ENCODE measurements around the gene NSA2.

- TF ChIP-seq CTCF (IDR thresholded peaks at IDR 0.05) (no peak), RCOR1 (IDR thresholded peaks at IDR 0.05; ENCODE audit: low read depth, low read length) (no peak), POLR2A (IDR thresholded peaks at IDR 0.05; ENCODE audit: low read length) (no peak), RFX5 (IDR thresholded peaks at IDR 0.05) (no peak), MAZ (IDR thresholded peaks at IDR 0.05; ENCODE audit: borderline replicate concordance, low read depth, low read length) (no peak), JUNB (IDR thresholded peaks at IDR 0.05) (no peak), HOXB13 (CRISPR knock-in tag; IDR thresholded peaks at IDR 0.05; ENCODE audit: low read depth) (no peak), ZC3H11A (IDR thresholded peaks at IDR 0.05) (no peak), HMGXB4 (CRISPR knock-in tag; IDR thresholded peaks at IDR 0.05; ENCODE audit: borderline replicate concordance) (no peak), MAFK (IDR thresholded peaks at IDR 0.05; ENCODE audit: partially characterized antibody) (peak; percentile 20), REST (IDR thresholded peaks at IDR 0.05) (no peak)
- TF ChIP-seq, protein P1, sequence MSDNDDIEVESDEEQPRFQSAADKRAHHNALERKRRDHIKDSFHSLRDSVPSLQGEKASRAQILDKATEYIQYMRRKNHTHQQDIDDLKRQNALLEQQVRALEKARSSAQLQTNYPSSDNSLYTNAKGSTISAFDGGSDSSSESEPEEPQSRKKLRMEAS (IDR thresholded peaks at IDR 0.05): no peak
- TF ChIP-seq, protein P2, sequence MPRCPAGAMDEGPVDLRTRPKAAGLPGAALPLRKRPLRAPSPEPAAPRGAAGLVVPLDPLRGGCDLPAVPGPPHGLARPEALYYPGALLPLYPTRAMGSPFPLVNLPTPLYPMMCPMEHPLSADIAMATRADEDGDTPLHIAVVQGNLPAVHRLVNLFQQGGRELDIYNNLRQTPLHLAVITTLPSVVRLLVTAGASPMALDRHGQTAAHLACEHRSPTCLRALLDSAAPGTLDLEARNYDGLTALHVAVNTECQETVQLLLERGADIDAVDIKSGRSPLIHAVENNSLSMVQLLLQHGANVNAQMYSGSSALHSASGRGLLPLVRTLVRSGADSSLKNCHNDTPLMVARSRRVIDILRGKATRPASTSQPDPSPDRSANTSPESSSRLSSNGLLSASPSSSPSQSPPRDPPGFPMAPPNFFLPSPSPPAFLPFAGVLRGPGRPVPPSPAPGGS (IDR thresholded peaks at IDR 0.05): no peak
These were observed 34.9 kb downstream of the NSA2 start for GRCh38 chr5:74801941-74802340.
